DMS153 treated with DMSO at 0.1 percent for 48 hours (cell line): ENCODE measurements around the gene FBXO41.
"Not testable (repeated sequence)": the region's sequence is repeated elsewhere in the genome, so short reads cannot be mapped to it uniquely, and the experiment has no call there.

Experiments used
- DNase-seq: peaks from one replicate; lab custom pipeline; 2025; ENCODE audit not compliant: unreplicated experiment; lab: John Stamatoyannopoulos, UW

Gene FBXO41

DNA sequence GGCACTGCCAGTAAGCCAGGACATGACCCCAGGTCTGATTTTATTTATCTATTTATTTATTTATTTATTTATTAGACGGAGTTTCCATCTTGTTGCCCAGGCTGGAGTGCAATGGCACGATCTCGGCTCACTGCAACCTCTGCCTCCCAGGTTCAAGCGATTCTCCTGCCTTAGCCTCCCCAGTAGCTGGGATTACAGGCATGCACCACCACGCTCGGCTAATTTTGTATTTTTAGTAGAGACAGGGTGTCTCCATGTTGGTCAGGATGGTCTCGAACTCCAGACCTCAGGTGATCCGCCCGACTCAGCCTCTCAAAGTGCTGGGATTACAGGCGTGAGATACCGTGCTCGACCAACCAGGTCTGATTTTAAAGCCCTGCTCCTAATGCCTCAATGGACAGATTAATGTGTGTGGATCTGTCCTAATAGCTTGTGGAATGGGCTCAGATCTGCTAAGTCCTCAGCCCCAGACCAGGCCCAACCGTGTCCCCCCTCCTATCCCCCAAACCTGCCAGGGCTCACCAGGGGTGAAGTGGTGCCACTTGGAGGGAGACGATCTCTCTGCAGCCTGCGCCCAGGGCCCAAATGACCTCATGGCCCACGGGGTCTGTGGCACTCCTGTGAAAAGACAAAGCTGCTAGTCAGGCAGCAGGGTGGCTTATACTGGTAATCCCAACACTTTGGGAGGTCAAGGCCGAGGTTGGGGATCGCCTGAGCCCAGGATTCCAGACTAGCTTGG, 21.4 kb downstream of the FBXO41 start:
- not testable (repeated sequence) for DNase-seq

DNA sequence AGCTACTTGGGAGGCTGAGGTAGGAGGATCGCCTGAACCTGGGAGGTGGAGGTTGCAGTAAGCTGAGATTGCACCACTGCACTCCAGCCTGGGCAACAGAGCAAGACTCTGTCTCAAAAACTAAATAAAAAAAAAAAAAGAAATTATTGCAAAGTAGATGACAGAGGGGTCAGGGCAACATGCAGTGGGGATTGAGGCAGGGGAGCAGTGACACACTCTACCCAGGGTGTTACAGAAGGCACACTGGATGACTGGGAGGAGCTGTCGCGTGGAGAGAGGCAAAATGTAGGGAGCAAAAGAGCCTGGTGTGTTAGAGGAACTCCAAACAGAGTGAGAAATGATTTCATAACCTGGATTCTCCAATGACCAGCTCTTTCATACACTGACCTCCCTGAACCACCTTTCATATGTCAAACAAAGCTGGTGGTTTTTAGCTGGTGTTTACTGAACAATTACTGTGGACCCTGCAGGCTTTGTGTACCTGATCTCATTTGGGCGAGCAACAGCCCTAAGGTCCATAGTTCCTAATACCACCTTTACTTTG, 22.1 kb downstream of the FBXO41 start:
- no peak for DNase-seq

DNA sequence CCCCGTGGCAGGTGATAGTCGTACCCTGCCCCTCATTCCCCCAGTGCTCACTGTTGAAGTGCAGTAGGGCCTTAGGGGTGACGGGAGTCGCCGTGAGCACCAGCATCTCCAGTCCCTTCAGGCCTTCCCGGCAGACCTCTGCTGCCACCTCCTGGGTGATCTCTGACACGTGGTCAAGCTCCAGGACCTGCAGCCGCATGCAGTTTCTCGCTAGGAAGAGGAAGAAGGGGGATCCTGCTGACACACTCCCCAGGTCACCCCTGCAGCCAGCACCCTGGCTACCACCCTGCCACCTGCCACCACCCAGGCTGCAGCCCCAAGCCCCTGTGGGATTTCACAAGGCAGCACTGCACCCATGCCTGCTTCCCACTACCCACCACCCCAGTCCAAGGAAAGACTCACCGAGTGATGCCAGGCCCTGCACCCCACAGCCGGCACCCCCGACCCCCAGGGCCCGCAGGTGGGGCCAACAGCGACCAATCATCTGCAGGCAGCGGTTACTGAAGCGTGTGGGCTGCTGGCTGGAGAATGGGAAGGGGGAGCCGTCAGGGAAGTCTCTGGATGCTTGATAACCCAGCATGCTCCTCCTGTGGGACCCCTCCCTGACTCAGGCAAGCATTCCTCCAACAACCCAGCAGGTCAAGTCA, 23.8 kb downstream of the FBXO41 start:
- no peak for DNase-seq

DNA sequence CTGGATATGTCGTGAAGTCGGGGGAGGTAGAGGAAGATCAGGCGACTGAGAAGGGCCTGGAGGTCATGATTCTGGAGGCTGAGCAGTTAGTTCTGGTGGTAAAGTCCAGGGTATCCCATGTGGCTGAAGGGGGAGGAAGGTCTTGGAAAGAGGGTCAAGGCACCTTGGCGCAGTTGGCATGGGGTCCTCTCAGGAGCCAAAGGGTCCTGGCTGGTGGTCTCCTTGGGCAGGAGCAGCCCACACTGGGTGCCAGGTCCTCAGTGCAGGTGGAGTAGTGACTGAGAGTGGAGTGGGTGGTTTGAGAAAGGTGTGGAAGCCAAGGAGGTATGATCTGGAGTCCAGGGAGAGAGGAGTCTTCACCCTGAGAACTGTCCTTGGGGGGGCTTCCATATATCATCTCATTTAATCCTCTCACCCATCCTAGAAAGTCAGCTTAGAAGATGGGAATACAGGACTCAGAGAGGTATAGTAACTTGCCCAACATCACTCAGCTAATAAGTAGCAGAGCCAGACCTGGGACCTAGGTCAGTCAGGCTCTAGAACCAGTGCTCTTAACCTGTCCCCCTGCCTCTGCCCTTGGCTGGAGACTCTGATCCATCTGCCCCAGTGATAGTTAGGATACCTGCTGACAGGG, 24.5 kb downstream of the FBXO41 start:
- DNase-seq, result no peak

DNA sequence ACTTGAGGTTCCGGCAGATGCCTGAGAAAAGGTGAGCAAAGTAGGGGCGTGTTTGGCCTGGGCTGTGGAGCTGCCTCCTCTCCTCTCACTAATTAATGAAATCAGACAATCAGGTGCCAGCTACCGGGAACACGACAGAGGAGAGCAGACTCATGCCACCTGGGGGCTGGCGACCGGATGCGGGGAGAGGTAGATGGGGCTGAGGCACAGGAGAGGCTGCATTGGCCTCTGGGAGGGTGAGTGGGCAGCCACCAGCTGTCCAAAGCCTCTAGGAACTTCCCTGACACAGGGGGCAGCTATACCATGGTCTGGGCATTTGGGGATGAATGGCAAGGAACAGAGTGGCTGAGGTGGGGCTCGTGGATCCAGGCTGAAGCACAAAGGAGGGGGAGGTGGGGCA, 25.0 kb downstream of the FBXO41 start:
- DNase-seq, result no peak

DNA sequence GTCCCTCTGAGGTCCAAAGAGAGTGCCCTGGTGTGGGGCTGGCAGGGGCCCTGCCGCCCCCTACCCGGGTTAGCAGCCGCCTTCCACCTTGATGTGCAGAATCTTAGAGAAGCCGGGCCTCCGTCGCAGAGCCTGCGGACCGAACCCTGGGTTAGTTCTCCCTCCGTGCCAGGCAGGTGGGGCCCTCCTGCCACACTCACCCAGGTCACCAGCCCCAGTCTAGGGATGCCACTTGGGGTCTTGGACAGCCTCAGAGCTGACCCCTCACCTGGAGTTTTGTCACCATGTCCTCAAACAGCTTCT, 25.4 kb downstream of the FBXO41 start:
- DNase-seq, result no peak

DNA sequence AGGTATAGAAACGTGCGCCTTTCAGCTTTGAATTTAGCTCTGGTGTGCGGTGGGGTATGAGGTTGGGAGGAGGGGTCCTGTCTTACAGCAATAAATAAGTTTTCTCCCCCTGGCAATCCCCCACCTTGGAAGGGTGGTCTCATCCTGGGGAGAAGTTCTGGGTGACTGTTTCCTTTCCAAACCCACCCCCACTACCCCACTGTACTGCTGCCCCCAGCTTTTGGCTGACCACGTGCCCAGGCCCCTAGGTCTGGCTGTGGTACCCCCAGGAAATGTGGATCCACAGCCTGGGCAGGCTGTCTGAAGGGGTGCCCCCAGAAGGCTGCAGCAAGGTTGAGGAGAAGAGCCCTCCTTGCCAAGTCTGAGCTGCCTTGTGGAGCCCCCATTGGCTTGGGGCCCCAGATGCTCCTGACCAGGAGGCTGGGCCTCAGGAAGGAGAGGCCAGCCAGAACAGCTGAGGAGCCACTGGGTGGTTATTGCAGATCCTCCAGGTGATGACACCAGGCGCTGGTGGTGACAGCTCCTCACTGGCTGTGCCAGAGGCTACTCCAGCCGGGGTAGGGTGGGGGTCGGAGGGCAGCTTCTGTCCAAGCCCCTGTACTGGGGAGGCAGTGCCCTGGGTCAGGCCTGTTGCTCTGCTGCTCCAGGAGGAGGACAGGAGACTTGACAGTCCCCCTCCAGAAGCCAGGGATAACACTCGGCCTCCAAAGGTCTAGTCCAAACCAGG, 25.9 kb downstream of the FBXO41 start:
- no peak for DNase-seq

DNA sequence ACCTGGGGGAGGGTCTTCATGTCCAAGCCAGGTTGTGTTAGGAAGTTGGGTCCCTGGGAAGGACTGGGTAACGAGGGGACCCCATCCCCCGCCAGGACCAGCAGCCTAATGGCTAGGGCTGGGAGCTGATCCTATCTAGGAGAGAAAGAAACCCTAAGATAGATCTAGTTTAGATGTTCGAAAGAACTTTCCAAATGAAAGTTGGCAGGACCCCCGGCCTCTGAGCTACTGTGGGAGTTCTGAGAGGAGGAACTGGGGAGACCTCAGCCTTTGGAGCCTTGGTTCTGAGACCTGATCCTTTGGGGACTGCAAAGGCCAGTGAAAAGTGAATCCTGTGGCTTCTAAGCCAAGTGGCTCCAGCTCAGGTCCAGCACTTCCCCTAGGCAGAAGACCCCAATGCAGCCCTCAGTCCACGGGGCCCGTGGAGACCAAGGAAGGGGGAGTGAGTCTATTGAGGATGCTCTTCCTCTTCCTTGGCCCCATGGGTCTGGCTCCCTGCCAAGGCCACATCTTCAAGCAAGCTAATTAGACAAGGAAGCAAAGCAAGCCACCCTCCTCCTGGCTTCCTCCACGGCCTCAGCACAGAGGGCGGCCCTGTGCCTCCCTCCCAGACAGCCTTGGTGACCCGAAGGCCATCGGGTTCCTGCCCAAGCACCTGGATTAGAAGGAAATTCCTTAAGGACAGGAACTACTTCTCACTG, 26.7 kb downstream of the FBXO41 start:
- no peak for DNase-seq

DNA sequence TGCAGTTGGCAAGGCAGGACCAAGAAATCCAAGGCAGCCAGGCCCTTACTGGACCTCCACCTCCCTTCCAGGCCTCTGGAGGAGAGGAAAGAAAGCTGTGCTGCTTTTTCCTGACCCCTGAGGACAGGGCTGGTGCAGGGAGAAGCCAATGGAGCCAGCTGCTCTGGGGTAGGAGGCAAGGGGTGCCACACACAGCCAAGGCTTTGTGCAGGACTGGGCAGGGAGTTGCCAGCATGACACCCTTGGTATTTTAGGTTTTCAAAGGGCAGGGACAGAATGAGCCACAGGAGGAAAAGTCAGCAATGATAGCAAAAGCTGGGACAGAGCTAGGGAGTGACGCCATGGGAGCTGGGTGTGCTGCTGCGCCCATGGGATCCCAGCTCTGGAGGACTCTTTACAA, 27.3 kb downstream of the FBXO41 start:
- DNase-seq, result no peak

DNA sequence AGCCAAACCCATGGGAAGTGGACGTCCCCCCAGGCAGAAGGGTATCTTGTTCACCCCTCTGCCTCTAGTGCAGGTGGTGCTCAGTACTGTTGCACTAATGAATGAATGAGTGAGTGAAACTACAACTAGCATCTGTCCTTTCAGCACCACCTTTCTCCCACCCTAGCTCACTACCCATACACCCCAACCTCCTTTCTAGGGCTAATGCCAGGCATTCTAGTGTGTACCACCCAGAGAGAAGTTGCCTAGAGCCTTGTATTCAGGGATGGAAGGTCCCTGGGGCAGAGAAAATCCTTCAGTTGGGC, 27.7 kb downstream of the FBXO41 start:
- DNase-seq, result no peak

DNA sequence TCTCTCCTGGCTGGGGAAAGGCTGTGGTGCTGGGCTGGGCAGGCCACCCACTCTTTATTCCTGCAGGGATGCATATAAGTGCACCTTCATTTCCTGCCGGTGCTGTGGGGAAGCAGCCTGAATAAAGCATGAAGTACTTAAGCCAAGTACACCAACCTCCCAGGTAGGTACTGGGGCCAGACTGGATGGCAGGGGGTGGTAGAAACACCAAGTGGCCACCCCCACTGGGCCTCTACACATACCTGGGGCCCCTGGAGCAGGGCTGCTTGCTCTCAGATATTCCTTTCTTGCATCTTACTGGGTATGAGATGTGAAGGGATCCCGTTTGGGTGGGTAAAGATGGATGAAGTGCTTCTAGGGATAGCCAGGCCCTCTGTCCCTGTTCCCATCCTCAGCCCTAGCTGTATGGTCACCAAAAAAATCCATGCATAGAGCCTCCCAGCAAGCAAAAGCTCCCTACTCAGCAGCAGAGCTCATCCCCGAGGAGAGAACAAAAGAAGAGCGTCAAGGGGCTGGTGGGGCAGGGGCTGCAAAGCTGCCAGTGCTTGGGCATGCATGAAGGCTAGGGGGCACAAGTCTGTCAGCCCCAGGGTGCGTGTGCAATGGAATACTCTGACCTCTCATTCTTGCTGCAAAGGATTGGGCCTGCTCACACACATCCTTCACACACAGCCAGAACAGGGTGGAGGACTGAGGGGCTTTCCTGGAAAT, 28.2 kb downstream of the FBXO41 start:
- no peak for DNase-seq

DNA sequence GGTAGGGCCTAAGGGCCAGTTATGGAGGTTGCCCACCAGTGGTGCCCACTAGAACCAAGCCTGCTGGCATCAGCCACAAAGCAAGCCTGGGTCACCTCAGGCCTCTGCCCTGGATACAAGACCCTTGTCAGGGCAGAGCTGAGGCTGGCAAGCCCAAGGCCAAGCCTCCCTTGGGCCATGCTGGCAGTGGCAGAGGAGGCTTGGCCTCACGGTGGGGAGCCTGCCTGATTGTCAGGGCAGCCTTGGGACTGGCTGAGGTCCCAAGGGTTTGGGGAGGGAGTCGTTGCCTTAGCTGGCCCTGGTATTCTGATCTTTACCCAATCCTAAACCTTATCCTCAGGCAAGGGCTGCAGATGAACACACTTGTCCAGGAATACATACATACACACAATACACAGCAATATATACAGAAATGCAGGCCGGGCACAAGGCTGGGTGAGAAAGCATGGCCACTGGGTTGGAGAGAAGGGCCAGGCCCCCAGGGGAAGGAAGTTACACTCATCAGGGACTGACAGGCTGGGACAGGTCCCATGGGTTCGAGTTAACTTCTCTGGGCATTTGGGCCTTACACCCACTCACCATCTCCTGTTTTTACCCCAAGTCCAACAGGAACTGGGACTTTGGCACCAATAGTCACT, 29.2 kb downstream of the FBXO41 start:
- DNase-seq, result no peak

DNA sequence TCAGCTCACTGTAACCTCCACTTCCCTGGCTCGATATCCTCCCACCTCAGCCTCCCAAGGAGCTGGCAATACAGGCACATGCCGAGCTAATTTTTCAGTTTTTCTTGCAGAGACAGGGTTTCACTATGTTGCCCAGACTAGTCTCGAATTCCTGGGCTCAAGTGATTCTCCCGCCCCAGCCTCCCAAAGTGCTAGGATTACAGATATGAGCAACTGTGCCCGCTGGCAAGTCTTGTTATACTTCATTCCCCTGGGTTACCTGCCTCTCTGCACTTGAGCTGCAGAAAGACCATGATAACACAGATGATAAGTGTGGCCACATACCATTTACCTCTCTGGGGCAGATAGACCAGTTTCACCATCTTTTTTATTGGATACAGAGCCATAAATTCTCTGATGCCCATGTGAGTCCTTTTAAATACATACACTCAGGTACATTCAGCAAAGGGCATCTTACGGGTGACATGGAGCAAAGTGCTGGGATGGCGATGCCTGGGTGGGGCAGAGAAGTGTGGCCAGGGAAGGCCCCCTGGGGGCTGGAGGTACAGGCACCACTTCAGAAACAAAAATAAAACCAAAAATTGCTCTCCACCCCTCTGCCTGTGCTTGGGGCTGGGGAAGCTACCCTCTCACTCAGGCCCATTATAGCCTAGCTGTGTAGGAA, 29.8 kb downstream of the FBXO41 start:
- DNase-seq, result no peak

DNA sequence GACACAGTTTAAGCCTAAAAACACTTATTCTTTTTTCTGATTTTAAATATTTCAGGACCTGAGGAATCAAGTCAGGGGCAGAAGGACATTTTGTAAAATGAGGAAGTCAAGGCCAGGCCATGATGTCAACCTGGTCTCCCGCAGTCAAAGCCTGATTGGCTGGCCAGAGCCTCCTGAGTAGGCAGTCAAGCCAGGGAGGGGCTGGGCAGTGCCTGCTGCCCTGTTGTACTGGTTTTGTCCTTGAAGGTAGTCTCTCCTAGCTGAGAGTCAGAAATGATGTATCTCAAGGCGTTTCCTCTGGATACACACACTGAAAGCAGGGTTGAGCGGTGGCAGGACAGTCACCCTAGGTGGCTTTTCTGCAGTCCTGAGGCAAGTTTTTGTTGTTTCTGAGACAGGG, 30.4 kb downstream of the FBXO41 start:
- no peak for DNase-seq

DNA sequence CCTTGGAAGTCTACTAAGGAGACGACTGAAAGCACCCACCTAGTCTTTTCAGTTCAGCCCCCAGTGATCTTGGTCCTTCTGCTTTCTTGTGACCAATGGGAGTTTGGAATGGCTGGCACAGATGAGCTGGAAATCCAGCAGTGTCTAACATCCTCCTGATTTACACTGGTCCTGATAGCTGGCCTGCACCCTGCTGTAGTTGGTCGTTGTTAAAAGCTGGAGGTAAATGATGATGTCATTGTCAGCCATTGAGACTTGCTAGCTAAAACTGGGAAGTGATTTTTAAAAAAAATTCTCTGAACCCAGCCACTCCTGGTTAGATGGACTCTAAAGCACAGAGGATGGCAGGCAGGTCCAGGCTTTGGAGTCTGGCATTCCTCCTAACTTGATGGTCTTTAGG, 30.9 kb downstream of the FBXO41 start:
- DNase-seq, result no peak

DNA sequence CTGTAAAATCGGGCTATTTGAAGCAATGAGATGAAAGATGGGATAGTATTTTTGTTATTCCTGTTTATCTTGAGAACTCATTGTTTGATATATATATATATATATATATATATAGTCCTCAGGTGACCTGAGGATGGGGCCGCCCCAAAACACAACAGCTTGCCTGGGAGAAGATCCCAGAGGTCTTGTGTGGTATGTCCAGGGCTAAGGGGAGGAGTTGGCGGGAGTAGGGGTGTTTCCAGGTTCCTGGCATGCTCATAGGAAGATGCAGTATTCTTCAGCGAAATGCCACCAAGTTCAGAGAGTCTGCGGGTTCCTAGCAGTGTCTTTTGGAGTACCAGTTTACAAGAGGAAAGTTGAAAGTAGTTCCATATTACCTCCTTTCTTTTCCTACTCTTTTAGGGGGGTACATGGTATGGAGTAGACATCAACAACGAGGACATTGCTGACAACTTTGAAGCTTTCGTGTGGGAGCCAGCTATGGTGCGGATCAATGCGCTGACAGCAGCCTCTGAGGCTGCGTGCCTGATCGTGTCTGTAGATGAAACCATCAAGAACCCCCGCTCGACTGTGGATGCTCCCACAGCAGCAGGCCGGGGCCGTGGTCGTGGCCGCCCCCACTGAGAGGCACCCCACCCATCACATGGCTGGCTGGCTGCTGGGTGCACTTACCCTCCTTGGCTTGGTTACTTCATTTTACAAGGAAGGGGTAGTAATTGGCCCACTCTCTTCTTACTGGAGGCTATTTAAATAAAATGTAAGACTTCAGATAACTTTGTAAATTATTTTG, 31.8 kb downstream of the FBXO41 start:
- DNase-seq, result no peak

DNA sequence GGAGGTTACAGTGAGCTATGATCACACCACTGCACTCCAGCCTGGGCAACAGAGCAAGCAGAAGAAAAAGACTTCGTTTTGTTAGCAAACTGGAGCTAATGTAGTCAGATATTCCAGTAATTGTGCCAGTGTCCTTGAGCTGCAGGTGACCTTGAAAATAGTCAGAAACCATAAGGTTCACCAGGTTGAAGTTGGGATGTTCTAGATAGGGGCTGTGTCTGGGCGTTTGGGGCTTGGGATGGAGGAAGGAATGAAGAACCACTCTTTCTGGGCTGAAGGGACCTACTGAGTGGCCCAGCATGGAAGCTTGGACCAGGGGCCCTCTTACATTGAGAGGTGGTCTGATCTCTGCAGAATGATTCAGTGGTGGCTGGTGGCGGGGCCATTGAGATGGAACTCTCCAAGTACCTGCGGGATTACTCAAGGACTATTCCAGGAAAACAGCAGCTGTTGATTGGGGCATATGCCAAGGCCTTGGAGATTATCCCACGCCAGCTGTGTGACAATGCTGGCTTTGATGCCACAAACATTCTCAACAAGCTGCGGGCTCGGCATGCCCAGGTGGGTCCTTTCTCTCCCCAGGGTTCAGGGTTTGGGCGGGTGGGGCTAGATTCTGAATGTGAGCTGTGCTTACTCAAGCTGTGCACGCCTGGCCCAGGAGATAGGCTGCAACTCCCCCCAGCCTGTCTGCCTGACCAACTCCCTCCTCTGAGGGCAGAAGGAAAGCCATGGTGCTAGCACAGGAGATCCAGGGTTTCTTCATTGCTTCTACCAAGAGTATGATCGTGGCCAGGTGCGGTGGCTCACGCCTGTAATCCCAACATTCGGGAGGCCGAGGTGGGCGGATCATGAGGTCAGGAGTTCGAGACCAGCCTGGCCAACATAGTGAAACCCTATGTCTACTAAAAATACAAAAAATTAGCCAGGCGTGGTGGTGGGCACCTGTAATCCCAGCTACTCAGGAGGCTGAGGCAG, 33.1 kb downstream of the FBXO41 start:
- DNase-seq, result no peak

DNA sequence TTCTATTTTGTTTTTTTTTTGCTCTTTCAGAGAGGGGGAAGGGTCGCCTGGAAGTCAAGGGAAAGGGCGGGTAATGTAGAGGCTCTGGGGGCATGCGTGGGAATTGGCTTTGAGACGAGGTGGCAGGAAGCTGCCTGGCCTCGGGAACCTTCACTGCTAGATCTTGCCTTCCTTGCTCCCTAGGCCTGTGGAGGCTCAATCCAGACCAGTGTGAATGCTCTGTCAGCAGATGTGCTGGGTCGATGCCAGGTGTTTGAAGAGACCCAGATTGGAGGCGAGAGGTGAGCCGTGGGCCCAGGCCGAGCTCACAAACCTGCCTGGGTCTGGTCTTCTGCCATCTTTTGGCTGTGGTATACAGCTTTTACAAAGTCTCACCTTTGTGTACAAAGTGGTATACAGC, 34.6 kb downstream of the FBXO41 start:
- no peak for DNase-seq
